K562 (cell line): ENCODE data around the gene ZCCHC3. TPM values are rescaled to one million over a fixed set of nuclear protein-coding genes. Genes with fewer than 3 reads are reported as not detected.
A peak's percentile ranks its signal among the peaks of the same experiment; 100 is the strongest.

Experiments
- ATF1 ChIP-seq, 2 experiments: fragments of 450-650 bp in 1 of 2; IDR thresholded peaks; 2 replicates each; pipeline ENCODE4 v1.6.1; 2016; ENCODE audit warnings: missing compliant biosample characterization in 1 of 2, missing genetic modification characterization in 1 of 2
- BHLHE40 ChIP-seq: IDR thresholded peaks from 2 replicates; pipeline ENCODE4 v1.6.1; 2011; ENCODE audit warnings: low read length, improper control_type of control experiment
- CBX8 ChIP-seq: fragments of 200-600 bp; sonication (generic); IDR thresholded peaks from 2 replicates; pipeline ENCODE4 v1.6.1; 2012; ENCODE audit warnings: borderline replicate concordance, mixed run types, low read depth, mild to moderate bottlenecking, moderate library complexity, mixed read lengths, low read length, control low read depth, inconsistent platforms; ENCODE audit not compliant: poor library complexity, severe bottlenecking; ENCODE audit errors: extremely low read depth
- DACH1 ChIP-seq: fragments of 450-650 bp; IDR thresholded peaks from 2 replicates; pipeline ENCODE4 v1.6.1; 2018; ENCODE audit not compliant: partially characterized antibody
- EGR1 ChIP-seq: fragments of 450-650 bp; conservative IDR thresholded peaks from 2 replicates; pipeline ENCODE4 v1.6.1; 2017; ENCODE audit warnings: mild to moderate bottlenecking
- FOS ChIP-seq: IDR thresholded peaks from 3 replicates; pipeline ENCODE4 v1.6.1; 2011; ENCODE audit not compliant: insufficient read length; ENCODE audit errors: extremely low read depth
- GABPB1 ChIP-seq: sonication (generic); formaldehyde crosslinking; IDR thresholded peaks from 2 replicates; pipeline ENCODE4 v1.8.0; 2022; ENCODE audit warnings: mild to moderate bottlenecking, missing genetic modification reagents
- GATAD2A ChIP-seq: fragments of 450-650 bp; IDR thresholded peaks from 2 replicates; pipeline ENCODE4 v1.6.1; 2017
- HDAC1 ChIP-seq, 2 experiments: fragments of 450-650 bp; IDR thresholded peaks; 2 replicates each; pipeline ENCODE4 v1.6.1; 2016 to 2017; ENCODE audit warnings: inconsistent platforms in 1 of 2, mild to moderate bottlenecking in 1 of 2, moderate library complexity in 1 of 2
- HNRNPLL ChIP-seq: fragments of 200-400 bp; formaldehyde crosslinking; IDR thresholded peaks from 2 replicates; pipeline ENCODE4 v1.6.1; 2017; ENCODE audit warnings: low read length, low read depth, mild to moderate bottlenecking; ENCODE audit not compliant: poor library complexity, severe bottlenecking
- KLF13 ChIP-seq: fragments of 450-650 bp; IDR thresholded peaks from 2 replicates; pipeline ENCODE4 v1.6.1; 2016; ENCODE audit warnings: missing genetic modification characterization, low read depth, mild to moderate bottlenecking, missing compliant biosample characterization, moderate library complexity, borderline replicate concordance
- MCM5 ChIP-seq: fragments of 450-650 bp; IDR thresholded peaks from 2 replicates; pipeline ENCODE4 v1.6.1; 2016; ENCODE audit warnings: low read depth
- MIER1 ChIP-seq: fragments of 450-650 bp; IDR thresholded peaks from 2 replicates; pipeline ENCODE4 v1.6.1; 2016; ENCODE audit warnings: antibody characterized with exemption, mild to moderate bottlenecking, low read depth
- POLR2A ChIP-seq: fragments of 450-650 bp; conservative IDR thresholded peaks from 2 replicates; pipeline ENCODE4 v1.6.1; 2016
- SIN3A ChIP-seq, 2 experiments: fragments of 150-350 bp in 1 of 2; IDR thresholded peaks; 2 replicates each; pipeline ENCODE4 v1.6.1; 2011 to 2016; ENCODE audit warnings: borderline replicate concordance in 2 of 2, low read depth in 2 of 2, low read length in 2 of 2, mild to moderate bottlenecking in 2 of 2, moderate library complexity in 2 of 2; ENCODE audit not compliant: control insufficient read depth in 1 of 2
- STAT5A ChIP-seq: IDR thresholded peaks from 2 replicates; pipeline ENCODE4 v1.6.1; 2012; ENCODE audit warnings: low read length, inconsistent platforms, borderline replicate concordance
- SUPT5H ChIP-seq: fragments of 450-650 bp; IDR thresholded peaks from 2 replicates; pipeline ENCODE4 v1.6.1; 2016
- ZKSCAN1 ChIP-seq: fragments of 150-350 bp; IDR thresholded peaks from 2 replicates; pipeline ENCODE4 v1.6.1; 2016; ENCODE audit warnings: low read depth, low read length
- ZNF384 ChIP-seq: IDR thresholded peaks from 2 replicates; pipeline ENCODE4 v1.6.1; 2012; ENCODE audit warnings: low read depth, low read length, improper control_type of control experiment
- polyA plus RNA-seq, 8 experiments: library from polyadenylated mRNA; depleted of rRNA in 4 of 8; stranded (reverse) in 5 of 8; unstranded in 3 of 8; fragments of >200 nt; fragmentation: Nextera tagmentation in 2 of 8; fragmentation: Illumina TruSeq in 1 of 8; extraction: Ambion mirVana in 2 of 8; extraction: Trizol in 1 of 8; gene quantifications; 2 replicates each; pipeline versions ENCODE4 v1.2.1 to v1.2.3, GENCODE V29; 2011 to 2014; ENCODE audit warnings: inconsistent platforms in 1 of 8, missing spikeins in 1 of 8
- total RNA-seq, 7 experiments: library from RNA; depleted of rRNA in 6 of 7; stranded (reverse); fragments of >200 nt in 6 of 7; fragmentation: Illumina TruSeq in 2 of 7; extraction: Trizol in 2 of 7; gene quantifications; 2 replicates each; pipeline versions ENCODE4 v1.2.1 to v1.2.3, GENCODE V29; 2011 to 2021; ENCODE audit warnings: low replicate concordance in 1 of 7

ZCCHC3 gene
- total and polyA plus RNA-seq, 9 of the 15 experiments (the other 6 are each of a cell fraction or from before 2014, with no cell fraction given) = 2.8 to 23.3 (median 16.5) TPM

- peak in 1 of 2 experiments; percentile 47; a peak in 1 of 4 replicates for TF ChIP-seq HDAC1 (IDR thresholded peaks at IDR 0.05)
- no peak for TF ChIP-seq MCM5
- no peak for TF ChIP-seq FOS
- 0 out of 2 replicates have a peak, but pooled peaks have one; percentile 37 for TF ChIP-seq ZKSCAN1
- TF ChIP-seq MIER1 = 0 out of 2 replicates have a peak, but pooled peaks have one; percentile 38
- no peak for TF ChIP-seq STAT5A
- no peak for TF ChIP-seq GATAD2A
- TF ChIP-seq ZNF384 = peak; percentile 83
- TF ChIP-seq SUPT5H = peak; percentile 54
- no peak for TF ChIP-seq DACH1
- TF ChIP-seq KLF13 (tag) = no peak
- 0 out of 2 replicates have a peak, but pooled peaks have one; percentile 44 for TF ChIP-seq GABPB1 (CRISPR knock-in tag)
- peak; percentile 55 for TF ChIP-seq EGR1
- peak; percentile 64 for TF ChIP-seq POLR2A
- TF ChIP-seq CBX8 = no peak
- TF ChIP-seq HNRNPLL = no peak
- no peak for TF ChIP-seq ATF1 (CRISPR knock-in tag; IDR thresholded peaks at IDR 0.05)
- TF ChIP-seq ATF1 (tag; IDR thresholded peaks at IDR 0.05) = no peak
- peak; percentile 76 for TF ChIP-seq BHLHE40
- peak; percentile 91 to 93 for TF ChIP-seq SIN3A (IDR thresholded peaks at IDR 0.05; ENCODE audit: borderline replicate concordance in 2 of 2, control insufficient read depth in 1 of 2, low read depth in 2 of 2, low read length in 2 of 2)
Observed at GRCh38 chr20:290084-290831, 7.1 kb upstream of the ZCCHC3 start, which contains the start of gene C20orf96 (continued).
